ENCODE results near the gene SIPA1L3. TPM values are rescaled to one million over a fixed set of nuclear protein-coding genes. Genes with fewer than 3 reads are reported as not detected.

SIPA1L3 gene
- total and polyA plus RNA-seq, 9 of the 15 experiments (the other 6 are each of a cell fraction or from before 2014, with no cell fraction given): 0.01 to 6.1 (median 2.5) TPM

DNA sequence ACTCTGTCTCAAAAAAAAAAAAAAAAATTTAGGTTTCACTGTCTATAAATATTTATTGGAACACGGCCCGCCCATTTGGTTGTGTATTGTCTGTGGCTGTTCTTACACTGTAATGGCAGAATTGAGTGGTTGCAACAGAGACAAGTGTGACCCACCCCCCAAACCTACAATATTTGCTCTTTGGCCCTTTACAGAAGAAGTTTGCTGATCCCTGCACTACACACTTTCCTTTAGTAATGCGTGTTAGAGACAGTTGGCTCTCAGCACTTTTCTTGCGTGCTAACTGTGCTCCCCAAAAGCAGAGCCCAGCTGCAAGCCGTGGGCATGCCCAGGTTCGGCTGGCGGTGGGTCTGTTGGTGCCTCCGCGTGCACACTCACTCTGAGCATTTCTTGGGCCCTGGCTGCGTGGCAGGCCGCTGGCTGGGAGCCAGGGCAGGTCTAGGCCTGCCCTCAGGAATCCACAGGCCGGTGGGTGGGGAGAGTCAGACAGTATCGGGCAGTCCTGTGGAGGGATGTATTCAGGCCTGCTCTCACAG is 72.6 kb downstream of the SIPA1L3 start:
- TF ChIP-seq PHB (CRISPR knock-in tag; IDR thresholded peaks at IDR 0.05) (no peak), SRSF3 (IDR thresholded peaks at IDR 0.05; ENCODE audit: insufficient read depth, low read length) (no peak), RUNX1 (IDR thresholded peaks at IDR 0.05; ENCODE audit: low read depth) (no peak), CREBBP (IDR thresholded peaks at IDR 0.05; ENCODE audit: low read depth, low read length) (no peak), KLF1 (tag; IDR thresholded peaks at IDR 0.05) (no peak), NFIC (IDR thresholded peaks at IDR 0.05) (peak; percentile 37; the same call in 1 of the 2 replicates), SP1 (CRISPR knock-in tag; IDR thresholded peaks at IDR 0.05) (no peak), NELFE (IDR thresholded peaks at IDR 0.05; ENCODE audit: insufficient read depth, insufficient read length) (no peak), SRSF1 (IDR thresholded peaks at IDR 0.05; ENCODE audit: low read depth, low read length) (no peak)
- peaks cover 0 to 3% of the 10 kb centered on the region in 2 experiments; a peak in 2 of 5 replicates for H3K4me1 ChIP-seq (replicated peaks in 1 of 2; ENCODE audit: control insufficient read depth in 2 of 2, insufficient read depth in 2 of 2, low read length in 2 of 2)
- WGBS (ENCODE audit: insufficient coverage, low coverage, missing lambda C conversion rate): 28% methylated on average over 13 of the region's 13 CpGs
- H3K27me3 ChIP-seq (ENCODE audit: control insufficient read depth in 2 of 2, insufficient read depth in 2 of 2, low read length in 2 of 2): peaks cover 0 to 27% of the 10 kb centered on the region in 2 experiments; a peak in 3 of 5 replicates
- CTCF ChIA-PET (ENCODE audit: low intra/inter-chr PET ratio): no interaction called here
- POLR2A ChIA-PET: no interaction called here
- no peak overlapping the region for H3K4me2 ChIP-seq (ENCODE audit: insufficient read depth, low read length)
- DNase-seq (ENCODE audit: extremely low read depth in 1 of 4, low spot score in 3 of 4) (no peak), ATAC-seq (no peak), FAIRE-seq (no peak)
- H3K36me3 ChIP-seq (ENCODE audit: control insufficient read depth, insufficient read depth, low read length): no peaks in the 10 kb centered on the region
- H2AFZ ChIP-seq (ENCODE audit: low read depth, low read length): no peak overlapping the region
- intact Hi-C loops (cut with micrococcal nuclease) (no loop called here), in situ Hi-C loops (cut with MboI) (no loop called here)
- H3K4me3 ChIP-seq: no peak overlapping the region
- H3K79me2 ChIP-seq (ENCODE audit: control insufficient read depth, insufficient read depth, low read length): no peaks in the 10 kb centered on the region
- H3K27ac ChIP-seq (ENCODE audit: extremely low read depth, low read depth, low read length): no peak overlapping the region
- H3K9me3 ChIP-seq (replicated peaks; ENCODE audit: control insufficient read depth, insufficient read depth, low read depth, low read length): no peaks in the 10 kb centered on the region
- no peak overlapping the region for H3K9ac ChIP-seq (ENCODE audit: insufficient read depth in 1 of 2, low read depth in 2 of 2, low read length in 2 of 2)
- no peaks in the 10 kb centered on the region for H3K9me1 ChIP-seq (ENCODE audit: control insufficient read depth, insufficient read depth, low read length)
- BruUV-seq (replicated peaks): no TSS peak
- peaks cover 13% of the 10 kb centered on the region; the same call in 1 of the 2 replicates for H4K20me1 ChIP-seq (replicated peaks; ENCODE audit: control insufficient read depth, insufficient read depth, low read length)

All from K562 (cell line).